Cardiac fibroblast (primary cell): ENCODE data around the gene HLTF.
A peak's percentile ranks its signal among the peaks of the same experiment; 100 is the strongest.

Source experiments
- DNase-seq, 2 donors: peaks; one replicate each; pipeline versions ENCODE4 v3.0.0 to v3.0.0-alpha.2; 2010; ENCODE audit warnings: low read depth in 2 of 2
- H3K4me3 ChIP-seq, 2 donors: replicated peaks in 1 of 2; 1 replicate in 1 of 2; 2 replicates in 1 of 2; pipeline ENCODE4 v1.5.1; 2011; ENCODE audit warnings: low read depth in 2 of 2, low read length in 2 of 2, mild to moderate bottlenecking in 2 of 2, moderate library complexity in 1 of 2
- TF ChIP-seq, protein P1 (sequence below): IDR thresholded peaks from one replicate; pipeline ENCODE4 v1.5.1; 2011; ENCODE audit warnings: low read depth, mild to moderate bottlenecking, low read length, inconsistent platforms

The HLTF gene

DNA sequence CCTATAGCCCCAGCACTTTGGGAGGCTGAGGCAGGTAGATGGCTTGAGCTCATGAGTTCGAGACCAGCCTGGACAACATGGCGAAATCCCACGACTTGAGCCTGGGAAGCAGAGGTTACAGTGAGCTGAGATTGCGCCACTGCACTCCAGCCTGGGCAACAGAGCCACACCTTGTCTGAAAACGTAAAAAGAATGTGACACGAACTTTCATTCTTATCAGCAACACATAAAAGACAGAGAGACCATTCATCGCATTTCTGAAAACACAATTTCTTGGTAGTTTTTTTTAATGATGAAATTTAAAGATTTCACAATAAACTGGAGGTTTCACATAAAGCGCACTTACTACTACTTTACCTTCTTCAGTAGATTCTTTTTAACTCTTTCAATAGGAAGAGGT lies 18.4 kb downstream of the HLTF start:
- TF ChIP-seq, protein P1, sequence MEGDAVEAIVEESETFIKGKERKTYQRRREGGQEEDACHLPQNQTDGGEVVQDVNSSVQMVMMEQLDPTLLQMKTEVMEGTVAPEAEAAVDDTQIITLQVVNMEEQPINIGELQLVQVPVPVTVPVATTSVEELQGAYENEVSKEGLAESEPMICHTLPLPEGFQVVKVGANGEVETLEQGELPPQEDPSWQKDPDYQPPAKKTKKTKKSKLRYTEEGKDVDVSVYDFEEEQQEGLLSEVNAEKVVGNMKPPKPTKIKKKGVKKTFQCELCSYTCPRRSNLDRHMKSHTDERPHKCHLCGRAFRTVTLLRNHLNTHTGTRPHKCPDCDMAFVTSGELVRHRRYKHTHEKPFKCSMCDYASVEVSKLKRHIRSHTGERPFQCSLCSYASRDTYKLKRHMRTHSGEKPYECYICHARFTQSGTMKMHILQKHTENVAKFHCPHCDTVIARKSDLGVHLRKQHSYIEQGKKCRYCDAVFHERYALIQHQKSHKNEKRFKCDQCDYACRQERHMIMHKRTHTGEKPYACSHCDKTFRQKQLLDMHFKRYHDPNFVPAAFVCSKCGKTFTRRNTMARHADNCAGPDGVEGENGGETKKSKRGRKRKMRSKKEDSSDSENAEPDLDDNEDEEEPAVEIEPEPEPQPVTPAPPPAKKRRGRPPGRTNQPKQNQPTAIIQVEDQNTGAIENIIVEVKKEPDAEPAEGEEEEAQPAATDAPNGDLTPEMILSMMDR: no peak
- H3K4me3 ChIP-seq: no peak overlapping the region
- no peak for DNase-seq

DNA sequence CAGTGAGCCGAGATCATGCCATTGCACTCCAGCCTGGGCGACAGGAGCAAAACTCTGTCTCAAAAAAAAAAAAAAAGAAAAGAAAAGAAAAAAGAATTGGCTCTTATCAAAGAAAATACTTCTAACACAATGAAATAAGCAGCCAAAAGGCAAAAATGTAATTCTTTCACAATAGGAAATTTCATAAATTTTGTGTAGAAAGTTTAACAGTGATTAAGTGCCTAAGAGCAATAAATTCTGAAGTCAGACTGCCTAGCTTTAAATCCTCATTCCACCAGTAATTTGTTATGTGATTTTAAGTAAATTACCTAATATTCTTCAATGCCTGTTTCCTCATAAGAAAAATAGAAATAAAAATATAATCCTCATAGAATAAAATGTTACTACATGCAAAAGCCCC lies 24.6 kb downstream of the HLTF start:
- TF ChIP-seq, protein P1: no peak
- H3K4me3 ChIP-seq: no peak overlapping the region
- DNase-seq: peak in 1 of 2 donors; percentile 42

DNA sequence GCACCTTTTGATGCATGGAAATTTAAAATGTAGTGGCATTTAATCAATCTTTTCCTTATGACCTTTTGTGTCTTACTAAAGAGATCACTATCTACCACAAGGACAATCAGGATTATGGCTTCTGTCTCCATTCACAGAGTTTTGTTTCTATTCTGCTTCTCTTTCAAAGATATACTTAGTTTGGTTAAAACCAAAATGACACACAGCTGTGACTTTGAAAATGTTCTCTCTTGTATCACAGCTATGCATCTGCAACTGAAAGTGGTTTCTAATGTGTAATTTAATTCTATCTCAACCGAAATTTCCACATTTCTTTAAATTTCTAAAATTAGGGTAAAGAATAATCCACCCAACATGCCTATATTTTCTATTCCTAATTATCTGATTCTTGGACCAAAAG lies 27.7 kb downstream of the HLTF start:
- no peak for DNase-seq
- TF ChIP-seq, protein P1: no peak
- H3K4me3 ChIP-seq: no peak overlapping the region

GRCh38 chr3:149058198-149058597 lies 28.1 kb downstream of the HLTF start:
- H3K4me3 ChIP-seq: no peak overlapping the region
- DNase-seq: no peak
- TF ChIP-seq, protein P1: no peak

DNA sequence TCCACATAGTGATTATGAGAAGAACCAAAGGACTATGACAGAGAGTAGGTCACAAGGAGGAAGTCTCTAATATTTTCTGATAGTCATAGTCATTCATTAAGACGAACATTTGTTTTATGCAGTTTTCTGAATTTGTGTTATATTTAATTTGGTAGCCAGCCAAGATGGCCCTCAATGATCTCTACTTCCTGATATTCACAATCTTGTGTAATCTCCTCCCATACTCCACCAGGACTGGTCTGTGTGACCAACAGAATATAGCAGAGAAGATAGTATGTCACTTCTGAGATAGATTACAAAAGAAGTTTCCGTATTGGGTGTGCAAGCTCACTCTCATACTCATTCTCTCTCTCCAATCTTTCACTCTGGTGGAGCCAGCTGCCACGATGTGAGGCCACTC lies 30.8 kb downstream of the HLTF start:
- H3K4me3 ChIP-seq: no peak overlapping the region
- peak in 1 of 2 donors; percentile 15 for DNase-seq
- TF ChIP-seq, protein P1: no peak

DNA sequence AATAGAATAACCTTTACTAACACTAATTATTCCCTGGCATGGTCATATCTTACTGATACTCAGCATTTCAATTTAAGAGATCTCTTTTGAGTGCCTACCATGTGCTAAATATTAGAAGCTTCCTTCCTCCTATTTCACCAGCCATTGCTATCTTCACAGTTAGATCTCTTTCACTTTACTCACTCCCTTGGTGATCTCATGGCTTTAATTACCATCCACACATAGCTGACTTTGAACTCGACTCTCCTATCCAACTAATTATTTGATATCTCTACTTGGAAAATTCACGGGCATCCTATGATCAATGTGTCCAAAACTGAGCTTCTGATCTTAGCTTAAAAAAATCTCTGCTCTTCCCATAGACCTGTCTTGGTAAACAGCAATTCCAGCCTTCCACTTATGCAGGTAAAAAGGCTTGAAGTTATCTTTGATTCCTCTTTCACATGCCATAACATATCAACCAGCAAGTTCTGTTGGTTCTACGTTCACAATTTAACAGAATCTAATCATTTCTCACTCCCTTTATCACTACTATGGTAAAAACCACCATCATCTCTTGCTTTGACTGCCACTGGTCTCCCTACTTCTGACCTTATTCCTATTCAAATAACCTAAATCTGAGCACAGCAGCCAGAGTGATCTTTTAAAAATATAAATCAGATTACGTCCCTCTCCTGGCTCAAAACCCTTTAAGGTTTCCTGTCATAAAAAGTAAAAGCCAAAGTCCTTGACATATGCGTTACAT lies 41.8 kb downstream of the HLTF start:
- DNase-seq: no peak

More for the DNA sequence above, 41.8 kb downstream of the HLTF start:
- TF ChIP-seq, protein P1: no peak
- no peak overlapping the region for H3K4me3 ChIP-seq
